CD4-positive, alpha-beta T cell treated with Interleukin-15 for 4 hours (primary cell): ENCODE results near the gene SHC2.

Source experiments
- DNase-seq: peaks from one replicate; pipeline ENCODE4 v3.0.0-alpha.2; 2020; ENCODE audit warnings: low spot score

SHC2 gene

GRCh38 chr19:372306-372890 is 88.4 kb downstream of the SHC2 start:
- DNase-seq: no peak

DNA sequence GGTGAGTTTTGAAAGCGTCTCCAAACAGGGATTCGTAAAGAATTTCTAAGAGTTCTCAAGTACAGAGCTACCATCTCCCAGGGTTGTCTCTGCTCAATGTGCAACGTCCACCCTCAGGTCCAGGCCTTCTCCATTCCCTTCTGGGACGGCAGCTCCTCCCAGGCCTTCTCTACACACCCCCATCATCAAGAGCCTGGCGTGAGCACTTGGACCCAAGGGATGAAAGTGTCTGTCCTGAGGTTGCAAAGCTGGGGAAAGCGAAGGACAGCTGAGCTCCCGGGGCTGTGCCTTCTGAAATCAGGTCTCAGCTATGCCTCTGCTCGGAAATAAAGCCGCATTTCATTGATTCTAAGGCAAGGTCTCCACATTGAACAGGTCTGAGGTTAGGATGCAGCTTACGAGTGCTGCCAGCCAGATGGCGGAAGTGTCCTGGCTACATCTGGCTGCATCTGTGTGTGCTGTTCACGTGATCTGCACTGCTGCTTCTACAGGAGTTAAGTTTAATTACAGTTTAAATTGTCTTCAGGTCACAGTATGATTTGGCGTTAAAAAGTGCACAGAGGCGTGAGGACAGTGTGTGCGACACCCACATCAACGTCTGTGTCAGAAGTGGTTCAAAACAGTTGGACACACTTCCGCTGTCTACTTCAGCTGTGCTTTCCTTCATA is 89.2 kb downstream of the SHC2 start:
- no peak for DNase-seq

GRCh38 chr19:370641-371330 is 90.0 kb downstream of the SHC2 start:
- DNase-seq: no peak

DNA sequence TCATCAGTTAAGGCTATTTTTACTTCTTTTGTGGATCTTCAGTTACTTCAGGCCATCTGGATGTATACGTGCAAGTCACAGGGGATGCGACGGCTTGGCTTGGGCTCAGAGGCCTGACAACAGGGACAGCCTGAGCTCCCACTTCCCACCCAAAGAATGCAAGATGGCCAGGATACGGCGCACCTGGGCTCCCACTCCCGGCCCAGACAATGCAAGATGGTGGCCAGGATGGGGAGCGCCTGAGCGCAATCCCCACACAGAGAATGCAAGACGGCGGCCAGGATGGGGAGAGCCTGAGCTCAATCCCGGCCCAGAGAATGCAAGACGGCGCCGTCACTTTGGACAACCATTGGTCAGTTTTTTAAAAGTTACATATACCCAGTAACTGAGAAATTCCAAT is 91.0 kb downstream of the SHC2 start:
- DNase-seq: no peak

DNA sequence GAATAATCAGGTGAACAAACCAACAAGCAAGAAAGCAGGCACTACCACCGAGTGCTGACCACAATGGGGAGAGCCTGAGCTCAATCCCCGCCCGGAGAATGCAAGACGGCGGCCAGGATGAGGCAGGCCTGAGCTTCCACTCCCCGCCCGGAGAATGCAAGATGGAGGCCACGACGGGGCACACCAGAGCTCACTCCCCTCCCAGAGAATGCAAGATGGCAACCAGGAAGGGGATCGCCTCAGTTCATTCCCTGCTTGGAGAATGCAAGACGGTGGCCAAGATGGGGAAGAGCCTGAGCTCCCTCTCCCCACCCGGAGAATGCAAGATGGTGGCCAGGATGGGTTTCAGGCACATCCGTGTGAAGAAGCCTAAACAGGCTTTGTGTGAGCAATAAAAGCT is 91.6 kb downstream of the SHC2 start:
- no peak for DNase-seq

DNA sequence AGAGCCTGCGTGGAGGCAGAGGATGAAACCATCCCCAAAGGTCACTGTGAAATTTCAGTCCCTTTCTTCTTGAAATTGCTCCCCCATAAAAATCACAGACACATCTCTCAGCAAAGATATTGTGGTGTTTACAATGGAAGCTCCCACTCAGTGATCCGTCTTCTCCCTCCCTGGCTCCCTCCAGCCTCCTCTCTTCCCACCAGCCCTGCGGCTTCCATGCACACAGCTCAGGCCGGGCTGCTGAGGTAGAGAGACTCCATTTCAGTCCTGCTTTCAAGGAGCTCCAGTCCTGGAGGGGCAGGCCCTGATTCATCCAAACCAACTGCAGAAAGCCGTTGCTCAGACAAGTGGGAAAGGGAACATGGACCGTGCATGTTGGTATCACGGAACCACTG is 92.2 kb downstream of the SHC2 start:
- no peak for DNase-seq

GRCh38 chr19:367963-368629 is 92.7 kb downstream of the SHC2 start:
- no peak for DNase-seq

DNA sequence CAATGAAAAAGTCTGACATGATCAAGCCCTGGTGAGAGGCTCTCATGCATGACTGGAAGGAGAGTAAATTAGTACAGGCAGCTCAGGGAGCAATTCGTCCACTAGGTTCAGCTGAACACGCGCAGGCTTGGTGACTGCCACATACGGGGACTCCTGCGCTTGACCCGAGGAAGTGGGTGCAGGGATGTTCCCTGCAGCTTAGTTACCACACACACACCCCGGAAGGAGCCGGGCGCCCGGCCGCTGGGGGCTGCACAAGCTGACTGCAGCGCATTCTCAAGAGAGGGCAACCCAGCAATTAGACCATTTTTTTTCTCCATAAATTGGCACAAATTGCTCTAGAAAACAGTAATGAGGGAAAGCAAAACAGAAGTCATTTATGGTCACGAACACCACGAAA is 93.3 kb downstream of the SHC2 start:
- no peak for DNase-seq

DNA sequence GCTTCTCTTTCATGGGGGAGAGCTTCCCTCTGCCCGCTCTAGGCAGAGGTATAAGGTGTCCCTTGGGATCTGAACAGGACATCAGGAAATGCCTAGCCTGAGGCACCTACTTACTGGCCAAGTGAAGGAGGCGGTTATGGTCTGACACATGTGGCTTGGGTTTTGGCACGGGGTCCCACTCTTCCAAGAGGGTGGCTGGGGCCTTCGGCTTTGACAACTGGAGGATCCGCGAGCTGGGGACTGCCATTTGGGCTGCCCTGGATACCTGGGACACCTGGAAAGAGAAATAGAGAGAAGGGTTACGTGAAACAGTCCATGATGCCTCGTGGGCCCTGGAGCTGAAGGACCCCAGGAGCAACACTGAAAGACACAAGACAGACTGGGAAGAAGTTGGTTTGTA is 93.9 kb downstream of the SHC2 start:
- no peak for DNase-seq
